Measurements from ENCODE around the gene FAM3D. TPM values are rescaled to one million over a fixed set of nuclear protein-coding genes. Genes with fewer than 3 reads are reported as not detected.

Gene FAM3D
- total and polyA plus RNA-seq, 9 of the 15 experiments (the other 6 are each of a cell fraction or from before 2014, with no cell fraction given) = not detected

- ATAC-seq (no peak), FAIRE-seq (no peak), DNase-seq (ENCODE audit: extremely low read depth in 1 of 4, low spot score in 3 of 4) (no peak)
- Histone ChIP-seq H3K4me2 (ENCODE audit: insufficient read depth, low read length) (no peak overlapping the region), H3K36me3 (ENCODE audit: control insufficient read depth, insufficient read depth, low read length) (no peaks in the 10 kb centered on the region), H3K27ac (ENCODE audit: extremely low read depth, low read depth, low read length) (no peak overlapping the region), H3K9me1 (ENCODE audit: control insufficient read depth, insufficient read depth, low read length) (no peaks in the 10 kb centered on the region), H3K79me2 (ENCODE audit: control insufficient read depth, insufficient read depth, low read length) (no peaks in the 10 kb centered on the region), H2AFZ (ENCODE audit: low read depth, low read length) (no peak overlapping the region), H3K4me3 (no peak overlapping the region), H3K4me1 (replicated peaks in 1 of 2; ENCODE audit: control insufficient read depth in 2 of 2, insufficient read depth in 2 of 2, low read length in 2 of 2) (no peaks in the 10 kb centered on the region), H3K27me3 (ENCODE audit: control insufficient read depth in 2 of 2, insufficient read depth in 2 of 2, low read length in 2 of 2) (no peaks in the 10 kb centered on the region), H3K9ac (ENCODE audit: insufficient read depth in 1 of 2, low read depth in 2 of 2, low read length in 2 of 2) (no peak overlapping the region), H4K20me1 (replicated peaks; ENCODE audit: control insufficient read depth, insufficient read depth, low read length) (no peaks in the 10 kb centered on the region), H3K9me3 (replicated peaks; ENCODE audit: control insufficient read depth, insufficient read depth, low read depth, low read length) (no peaks in the 10 kb centered on the region)
- WGBS (ENCODE audit: insufficient coverage, low coverage, missing lambda C conversion rate) = 10% methylated on average over 2 of the region's 2 CpGs
- intact Hi-C loops (cut with micrococcal nuclease) = no loop called here
- in situ Hi-C loops (cut with MboI) = no loop called here
- no TSS peak for BruUV-seq (replicated peaks)
- ChIA-PET POLR2A (no interaction called here), CTCF (ENCODE audit: low intra/inter-chr PET ratio) (no interaction called here)
- TF ChIP-seq SRF (CRISPR knock-in tag; IDR thresholded peaks at IDR 0.05) = peak in 1 of 2 experiments; percentile 58; a peak in 1 of 4 replicates
- TF ChIP-seq NCOR1 (IDR thresholded peaks at IDR 0.05) = no peak
- no peak for TF ChIP-seq ASH1L (IDR thresholded peaks at IDR 0.05; ENCODE audit: borderline replicate concordance, low read depth, partially characterized antibody)
- TF ChIP-seq PTRF (tag; IDR thresholded peaks at IDR 0.05) = peak; percentile 78
- TF ChIP-seq ZFPM2 (CRISPR knock-in tag; IDR thresholded peaks at IDR 0.05) = no peak
- peak; percentile 84; the same call in 1 of the 2 replicates for TF ChIP-seq ZNF644 (tag; IDR thresholded peaks at IDR 0.05; ENCODE audit: low read depth)
- TF ChIP-seq BDP1 (IDR thresholded peaks at IDR 0.05; ENCODE audit: insufficient read depth, insufficient read length) = no peak
- TF ChIP-seq ZNF740 (CRISPR knock-in tag; IDR thresholded peaks at IDR 0.05) = no peak
- TF ChIP-seq ZNF740 (tag; IDR thresholded peaks at IDR 0.05) = 0 out of 4 replicates have a peak, but pooled peaks of 1 of the 2 experiments have one; percentile 46
- TF ChIP-seq TRIM28 (IDR thresholded peaks at IDR 0.05) = no peak
- TF ChIP-seq DDX20 (tag; IDR thresholded peaks at IDR 0.05; ENCODE audit: low read depth) = peak; percentile 64; the same call in 1 of the 2 replicates
- TF ChIP-seq SMAD2 (IDR thresholded peaks at IDR 0.05; ENCODE audit: low read depth, low read length) = no peak
- no peak for TF ChIP-seq NR2F6 (CRISPR knock-in tag; IDR thresholded peaks at IDR 0.05)
- 0 out of 4 replicates have a peak, but pooled peaks of 1 of the 2 experiments have one; percentile 36 for TF ChIP-seq TEAD1 (CRISPR knock-in tag; IDR thresholded peaks at IDR 0.05)
- peak; percentile 80 for TF ChIP-seq MEF2D (tag; conservative IDR thresholded peaks at IDR 0.05; ENCODE audit: low read depth)
- no peak for TF ChIP-seq MXI1 (IDR thresholded peaks at IDR 0.05; ENCODE audit: low read depth, low read length)
- TF ChIP-seq NFE2L1 (tag; IDR thresholded peaks at IDR 0.05; ENCODE audit: borderline replicate concordance, low read depth) = peak; percentile 34; the same call in 1 of the 2 replicates
- TF ChIP-seq PTTG1 (tag; IDR thresholded peaks at IDR 0.05; ENCODE audit: low read depth) = peak; percentile 84
- TF ChIP-seq IRF9 (tag; IDR thresholded peaks at IDR 0.05) = peak; percentile 23; the same call in 1 of the 2 replicates
- TF ChIP-seq TAF7 (tag; IDR thresholded peaks at IDR 0.05) = 0 out of 2 replicates have a peak, but pooled peaks have one; percentile 17
- 0 out of 2 replicates have a peak, but pooled peaks have one; percentile 25 for TF ChIP-seq SMAD3 (CRISPR knock-in tag; conservative IDR thresholded peaks at IDR 0.05)
- peak; percentile 88 for TF ChIP-seq PYGO2 (tag; IDR thresholded peaks at IDR 0.05)
Observed at GRCh38 chr3:58706395-58707167, 40.0 kb upstream of the FAM3D start.

Data from K562 (cell line).